HUES6 (cell line): ENCODE data around the gene PHKB.
"Not testable (repeated sequence)": the region's sequence is repeated elsewhere in the genome, so short reads cannot be mapped to it uniquely, and the experiment has no call there.

Experiments
- H3K27ac ChIP-seq: 2 replicates; pipeline ENCODE4 v1.7.0; 2013; ENCODE audit warnings: low read depth, mild to moderate bottlenecking, low read length, inconsistent platforms
- H3K27me3 ChIP-seq: 2 replicates; pipeline ENCODE4 v1.6.1; 2013; ENCODE audit warnings: low read length; ENCODE audit not compliant: control insufficient read depth, insufficient read depth
- H3K36me3 ChIP-seq: 2 replicates; pipeline ENCODE4 v1.6.1; 2013; ENCODE audit warnings: low read length; ENCODE audit not compliant: control insufficient read depth, insufficient read depth
- H3K4me1 ChIP-seq: 2 replicates; pipeline ENCODE4 v1.6.1; 2013; ENCODE audit warnings: low read length; ENCODE audit not compliant: control insufficient read depth, insufficient read depth
- H3K4me3 ChIP-seq: 2 replicates; pipeline ENCODE4 v1.5.1; 2013; ENCODE audit warnings: low read depth, low read length
- H3K9ac ChIP-seq: one replicate; pipeline ENCODE4 v1.6.1; 2013; ENCODE audit warnings: mild to moderate bottlenecking, low read length
- H3K9me3 ChIP-seq: 2 replicates; pipeline ENCODE4 v1.6.1; 2013; ENCODE audit warnings: low read depth, low read length; ENCODE audit not compliant: control insufficient read depth, insufficient read depth

Gene PHKB

GRCh38 chr16:47676635-47677177 lies 215.6 kb downstream of the PHKB start:
- no peaks in the 10 kb centered on the region for H3K9me3 ChIP-seq

GRCh38 chr16:47681571-47681970 lies 220.4 kb downstream of the PHKB start:
- not testable (repeated sequence) for H3K9ac ChIP-seq, H3K4me3 ChIP-seq

More at GRCh38 chr16:47676635-47677177, 215.6 kb downstream of the PHKB start:
- Histone ChIP-seq H3K36me3 (peaks cover 18% of the 10 kb centered on the region), H3K4me1 (no peaks in the 10 kb centered on the region), H3K9ac (no peak overlapping the region), H3K27ac (no peak overlapping the region), H3K4me3 (no peak overlapping the region), H3K27me3 (no peaks in the 10 kb centered on the region)

GRCh38 chr16:47687694-47688093 lies 226.6 kb downstream of the PHKB start:
- Histone ChIP-seq H3K36me3 (peaks cover 14% of the 10 kb centered on the region; the same call in 1 of the 2 replicates), H3K4me3 (no peak overlapping the region), H3K27me3 (no peaks in the 10 kb centered on the region), H3K9ac (no peak overlapping the region), H3K9me3 (peaks cover 16% of the 10 kb centered on the region), H3K4me1 (0 out of 2 replicates have a peak, but pooled peaks cover 3% of the 10 kb centered on the region), H3K27ac (no peak overlapping the region)

More at GRCh38 chr16:47681571-47681970, 220.4 kb downstream of the PHKB start:
- H3K27me3 ChIP-seq, H3K4me1 ChIP-seq, H3K36me3 ChIP-seq, H3K27ac ChIP-seq: not testable (repeated sequence)
- H3K9me3 ChIP-seq: peaks cover 16% of the 10 kb centered on the region

- H3K36me3 ChIP-seq: peaks cover 20% of the 10 kb centered on the region
- no peak overlapping the region for H3K9ac ChIP-seq
- H3K4me1 ChIP-seq: no peaks in the 10 kb centered on the region
- H3K27ac ChIP-seq: no peak overlapping the region
- H3K27me3 ChIP-seq: no peaks in the 10 kb centered on the region
- no peak overlapping the region for H3K4me3 ChIP-seq
- no peaks in the 10 kb centered on the region for H3K9me3 ChIP-seq
These were observed 232.1 kb downstream of the PHKB start for GRCh38 chr16:47693226-47693625.

GRCh38 chr16:47694543-47694942 lies 233.4 kb downstream of the PHKB start:
- peaks cover 6% of the 10 kb centered on the region; the same call in 1 of the 2 replicates for H3K4me1 ChIP-seq
- H3K27me3 ChIP-seq: no peaks in the 10 kb centered on the region
- H3K9me3 ChIP-seq: no peaks in the 10 kb centered on the region
- no peak overlapping the region for H3K4me3 ChIP-seq
- H3K36me3 ChIP-seq: peaks cover 13% of the 10 kb centered on the region
- H3K27ac ChIP-seq: no peak overlapping the region
- H3K9ac ChIP-seq: no peak overlapping the region

GRCh38 chr16:47695756-47696155 lies 234.6 kb downstream of the PHKB start:
- no peak overlapping the region for H3K4me3 ChIP-seq
- H3K9ac ChIP-seq: no peak overlapping the region
- peaks cover 9% of the 10 kb centered on the region for H3K36me3 ChIP-seq
- H3K9me3 ChIP-seq: no peaks in the 10 kb centered on the region
- no peaks in the 10 kb centered on the region for H3K27me3 ChIP-seq
- peaks cover 7% of the 10 kb centered on the region; the same call in 1 of the 2 replicates for H3K4me1 ChIP-seq
- H3K27ac ChIP-seq: no peak overlapping the region

- Histone ChIP-seq H3K9me3 (no peaks in the 10 kb centered on the region), H3K4me3 (no peak overlapping the region), H3K27me3 (no peaks in the 10 kb centered on the region), H3K27ac (no peak overlapping the region), H3K36me3 (peaks cover 9% of the 10 kb centered on the region), H3K9ac (no peak overlapping the region), H3K4me1 (peaks cover 11% of the 10 kb centered on the region; the same call in 1 of the 2 replicates)
These were observed 236.7 kb downstream of the PHKB start for GRCh38 chr16:47697826-47698225.

GRCh38 chr16:47699106-47699505 lies 238.0 kb downstream of the PHKB start:
- no peaks in the 10 kb centered on the region for H3K9me3 ChIP-seq
- H3K4me3 ChIP-seq: no peak overlapping the region
- peaks cover 5% of the 10 kb centered on the region for H3K36me3 ChIP-seq
- H3K27ac ChIP-seq: no peak overlapping the region
- no peaks in the 10 kb centered on the region for H3K27me3 ChIP-seq
- no peak overlapping the region for H3K9ac ChIP-seq
- H3K4me1 ChIP-seq: peaks cover 11% of the 10 kb centered on the region; the same call in 1 of the 2 replicates

GRCh38 chr16:47700857-47701587 lies 239.9 kb downstream of the PHKB start:
- H3K9ac ChIP-seq: no peak overlapping the region

GRCh38 chr16:47705266-47705665 lies 244.1 kb downstream of the PHKB start:
- H3K27me3 ChIP-seq: no peaks in the 10 kb centered on the region
- peaks cover 4% of the 10 kb centered on the region for H3K4me1 ChIP-seq
- no peaks in the 10 kb centered on the region for H3K9me3 ChIP-seq
- no peak overlapping the region for H3K4me3 ChIP-seq
- no peaks in the 10 kb centered on the region for H3K36me3 ChIP-seq
- H3K9ac ChIP-seq: no peak overlapping the region
- no peak overlapping the region for H3K27ac ChIP-seq

More at GRCh38 chr16:47700857-47701587, 239.9 kb downstream of the PHKB start:
- Histone ChIP-seq H3K4me1 (peaks cover 11% of the 10 kb centered on the region), H3K36me3 (peaks cover 5% of the 10 kb centered on the region), H3K27me3 (no peaks in the 10 kb centered on the region), H3K9me3 (no peaks in the 10 kb centered on the region), H3K27ac (no peak overlapping the region), H3K4me3 (no peak overlapping the region)

GRCh38 chr16:47711809-47712208 lies 250.7 kb downstream of the PHKB start:
- Histone ChIP-seq H3K36me3 (no peaks in the 10 kb centered on the region), H3K27ac (no peak overlapping the region), H3K9me3 (no peaks in the 10 kb centered on the region), H3K4me3 (no peak overlapping the region), H3K9ac (no peak overlapping the region), H3K4me1 (no peaks in the 10 kb centered on the region), H3K27me3 (no peaks in the 10 kb centered on the region)
